ENCODE data around the gene DSP. TPM values are rescaled to one million over a fixed set of nuclear protein-coding genes. Genes with fewer than 3 reads are reported as not detected.

Gene DSP
- total and polyA plus RNA-seq, 7 donors: 0.10 to 0.49 (median 0.26) TPM

DNA sequence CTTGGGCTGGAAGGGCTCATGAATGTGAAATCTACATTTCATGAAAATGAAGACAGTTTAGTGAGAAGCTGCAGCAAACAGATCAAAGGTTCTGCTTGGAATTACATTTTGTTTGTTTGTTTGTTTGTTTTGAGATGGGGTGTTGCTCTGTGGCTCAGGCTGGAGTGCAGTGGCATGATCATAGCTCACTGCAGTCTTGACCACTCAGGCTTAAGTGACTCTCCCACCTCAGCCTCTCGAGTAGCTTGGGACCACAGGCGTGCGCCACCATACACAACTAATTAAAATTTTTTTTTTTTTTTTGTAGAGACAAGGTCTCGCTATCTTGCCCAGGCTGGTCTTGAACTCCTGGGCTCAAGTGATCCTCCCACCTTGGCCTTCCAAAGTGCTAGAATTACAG, 5.8 kb downstream of the DSP start:
- DNase-seq (no peak), ATAC-seq (no peak)
- Histone ChIP-seq H3K9me3 (no peaks in the 10 kb centered on the region), H3K27ac (no peak overlapping the region), H3K27me3 (ENCODE audit: insufficient read depth in 3 of 3, low read length in 2 of 3) (peaks cover 3 to 64% (median 11%) of the 10 kb centered on the region in 3 donors), H3K4me3 (no peak overlapping the region), H3K4me1 (no peaks in the 10 kb centered on the region), H3K36me3 (ENCODE audit: insufficient read depth in 1 of 2, low read depth in 1 of 2) (no peaks in the 10 kb centered on the region)
- WGBS, 3 donors: 85 to 97% (median 93%) methylated on average over 4 of the region's 4 CpGs
- TF ChIP-seq, protein P1, sequence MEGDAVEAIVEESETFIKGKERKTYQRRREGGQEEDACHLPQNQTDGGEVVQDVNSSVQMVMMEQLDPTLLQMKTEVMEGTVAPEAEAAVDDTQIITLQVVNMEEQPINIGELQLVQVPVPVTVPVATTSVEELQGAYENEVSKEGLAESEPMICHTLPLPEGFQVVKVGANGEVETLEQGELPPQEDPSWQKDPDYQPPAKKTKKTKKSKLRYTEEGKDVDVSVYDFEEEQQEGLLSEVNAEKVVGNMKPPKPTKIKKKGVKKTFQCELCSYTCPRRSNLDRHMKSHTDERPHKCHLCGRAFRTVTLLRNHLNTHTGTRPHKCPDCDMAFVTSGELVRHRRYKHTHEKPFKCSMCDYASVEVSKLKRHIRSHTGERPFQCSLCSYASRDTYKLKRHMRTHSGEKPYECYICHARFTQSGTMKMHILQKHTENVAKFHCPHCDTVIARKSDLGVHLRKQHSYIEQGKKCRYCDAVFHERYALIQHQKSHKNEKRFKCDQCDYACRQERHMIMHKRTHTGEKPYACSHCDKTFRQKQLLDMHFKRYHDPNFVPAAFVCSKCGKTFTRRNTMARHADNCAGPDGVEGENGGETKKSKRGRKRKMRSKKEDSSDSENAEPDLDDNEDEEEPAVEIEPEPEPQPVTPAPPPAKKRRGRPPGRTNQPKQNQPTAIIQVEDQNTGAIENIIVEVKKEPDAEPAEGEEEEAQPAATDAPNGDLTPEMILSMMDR (IDR thresholded peaks at IDR 0.05): no peak
- intact Hi-C loops (cut with DNase I): no loop called here

DNA sequence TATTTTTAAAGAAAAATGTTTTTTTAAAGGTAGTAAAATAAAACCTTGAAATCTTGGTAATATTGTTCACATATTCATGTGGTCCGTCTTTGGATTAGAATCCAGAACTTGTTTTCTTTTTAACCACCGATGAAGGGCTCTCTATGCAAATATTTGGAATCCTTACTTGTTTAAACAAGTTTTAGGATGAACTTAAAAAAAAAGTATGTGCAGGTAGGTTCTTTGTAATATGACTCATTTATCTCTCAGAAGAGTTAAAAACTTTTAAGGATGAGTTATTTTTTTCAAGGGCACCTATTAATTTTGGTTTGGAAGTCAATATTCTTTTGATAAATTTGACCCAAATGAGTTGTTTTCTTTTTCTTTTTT, 8.9 kb downstream of the DSP start:
- 85 to 91% (median 89%) methylated on average over 2 of the region's 2 CpGs for WGBS, 3 donors
- H3K27me3 ChIP-seq (ENCODE audit: insufficient read depth in 3 of 3, low read length in 2 of 3): peaks cover 3 to 39% (median 4%) of the 10 kb centered on the region in 3 donors
- TF ChIP-seq, protein P1 (IDR thresholded peaks at IDR 0.05): no peak
- no peak overlapping the region for H3K4me3 ChIP-seq
- no peak for ATAC-seq
- DNase-seq: no peak
- no peak overlapping the region for H3K27ac ChIP-seq
- H3K9me3 ChIP-seq: no peaks in the 10 kb centered on the region
- intact Hi-C loops (cut with DNase I): no loop called here
- H3K36me3 ChIP-seq (ENCODE audit: insufficient read depth in 1 of 2, low read depth in 1 of 2): no peaks in the 10 kb centered on the region
- H3K4me1 ChIP-seq: no peaks in the 10 kb centered on the region

DNA sequence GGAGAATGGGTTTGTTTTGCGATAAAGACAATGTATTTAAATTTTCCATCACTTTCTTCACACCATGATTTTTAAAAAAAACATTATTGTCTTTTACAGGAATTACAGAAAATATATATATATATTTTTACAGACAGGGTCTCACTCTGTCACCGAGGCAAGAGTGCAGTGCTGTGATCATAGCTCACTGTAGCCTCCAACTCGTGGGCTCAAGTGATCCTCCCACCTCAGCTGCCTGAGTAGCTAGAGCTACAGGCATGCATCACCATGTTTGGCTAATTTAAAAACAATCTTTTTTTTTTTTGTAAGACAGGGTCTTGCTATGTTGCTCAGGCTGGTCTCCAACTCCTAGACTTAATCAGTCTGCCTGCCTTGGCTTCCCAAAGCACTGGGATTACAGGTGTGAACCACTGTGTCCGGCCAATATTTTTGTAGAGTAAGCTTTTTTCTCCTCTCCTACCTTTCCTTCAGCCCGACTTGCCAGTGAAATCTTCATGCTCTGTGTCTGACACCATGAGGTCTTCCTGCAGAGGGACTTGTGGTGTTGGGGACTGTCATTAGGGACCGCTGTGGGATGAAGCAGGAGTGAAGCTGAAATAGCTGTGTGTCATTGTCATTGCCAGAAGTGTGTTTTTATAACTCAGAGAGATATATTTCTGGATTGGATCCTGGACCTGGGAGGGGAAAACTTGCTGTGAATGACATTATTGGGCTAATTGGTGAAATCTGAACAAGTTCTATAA, 13.2 kb downstream of the DSP start:
- DNase-seq (no peak), ATAC-seq (no peak)
- Histone ChIP-seq H3K9me3 (no peaks in the 10 kb centered on the region), H3K27ac (no peak overlapping the region), H3K36me3 (ENCODE audit: insufficient read depth in 1 of 2, low read depth in 1 of 2) (no peaks in the 10 kb centered on the region), H3K4me1 (no peaks in the 10 kb centered on the region), H3K4me3 (no peak overlapping the region), H3K27me3 (ENCODE audit: insufficient read depth in 3 of 3, low read length in 2 of 3) (peaks cover 0 to 6% (median 0%) of the 10 kb centered on the region in 3 donors)
- intact Hi-C loops (cut with DNase I): no loop called here
- TF ChIP-seq, protein P1 (IDR thresholded peaks at IDR 0.05): no peak
- WGBS, 3 donors: 69 to 80% (median 70%) methylated on average over 6 of the region's 6 CpGs

DNA sequence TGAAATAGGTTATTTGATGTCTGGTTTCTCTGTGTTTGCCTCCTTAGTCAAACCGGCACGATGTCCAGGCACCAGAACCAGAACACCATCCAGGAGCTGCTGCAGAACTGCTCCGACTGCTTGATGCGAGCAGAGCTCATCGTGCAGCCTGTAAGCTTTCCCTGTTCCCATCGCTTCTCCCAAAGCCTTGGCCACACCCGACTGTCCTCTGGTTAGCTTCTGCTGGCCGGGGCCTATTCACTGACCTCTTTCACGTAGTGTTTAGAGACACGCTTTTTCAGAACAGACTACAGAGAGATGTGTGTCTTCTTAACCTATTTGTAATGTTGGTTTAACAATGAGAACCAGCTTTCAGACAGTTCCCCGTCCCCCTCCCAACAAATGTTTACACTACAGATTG, 14.2 kb downstream of the DSP start:
- TF ChIP-seq, protein P1 (IDR thresholded peaks at IDR 0.05): no peak
- Histone ChIP-seq H3K9me3 (no peaks in the 10 kb centered on the region), H3K36me3 (ENCODE audit: insufficient read depth in 1 of 2, low read depth in 1 of 2) (no peaks in the 10 kb centered on the region), H3K4me1 (no peaks in the 10 kb centered on the region), H3K27ac (no peak overlapping the region), H3K4me3 (no peak overlapping the region), H3K27me3 (ENCODE audit: insufficient read depth in 3 of 3, low read length in 2 of 3) (peaks cover 0 to 5% (median 0%) of the 10 kb centered on the region in 3 donors)
- ATAC-seq: no peak
- intact Hi-C loops (cut with DNase I): no loop called here
- no peak for DNase-seq
- 80 to 84% (median 82%) methylated on average over 11 of the region's 11 CpGs for WGBS, 3 donors

All from psoas muscle (tissue), 8 donors.